ENCODE results near the gene TTN. TPM values are rescaled to one million over a fixed set of nuclear protein-coding genes. Genes with fewer than 3 reads are reported as not detected.

Gene TTN
- 2,803 TPM for total RNA-seq
- long read RNA-seq, transcript TTN-213 (6 exons, 2,116 nt): major isoform, 27 of 455 reads
- long read RNA-seq, partial matches to known transcripts: 325 of 455 reads
- long read RNA-seq, other reads (novel, unspliced or antisense): 103 of 455 reads

DNA sequence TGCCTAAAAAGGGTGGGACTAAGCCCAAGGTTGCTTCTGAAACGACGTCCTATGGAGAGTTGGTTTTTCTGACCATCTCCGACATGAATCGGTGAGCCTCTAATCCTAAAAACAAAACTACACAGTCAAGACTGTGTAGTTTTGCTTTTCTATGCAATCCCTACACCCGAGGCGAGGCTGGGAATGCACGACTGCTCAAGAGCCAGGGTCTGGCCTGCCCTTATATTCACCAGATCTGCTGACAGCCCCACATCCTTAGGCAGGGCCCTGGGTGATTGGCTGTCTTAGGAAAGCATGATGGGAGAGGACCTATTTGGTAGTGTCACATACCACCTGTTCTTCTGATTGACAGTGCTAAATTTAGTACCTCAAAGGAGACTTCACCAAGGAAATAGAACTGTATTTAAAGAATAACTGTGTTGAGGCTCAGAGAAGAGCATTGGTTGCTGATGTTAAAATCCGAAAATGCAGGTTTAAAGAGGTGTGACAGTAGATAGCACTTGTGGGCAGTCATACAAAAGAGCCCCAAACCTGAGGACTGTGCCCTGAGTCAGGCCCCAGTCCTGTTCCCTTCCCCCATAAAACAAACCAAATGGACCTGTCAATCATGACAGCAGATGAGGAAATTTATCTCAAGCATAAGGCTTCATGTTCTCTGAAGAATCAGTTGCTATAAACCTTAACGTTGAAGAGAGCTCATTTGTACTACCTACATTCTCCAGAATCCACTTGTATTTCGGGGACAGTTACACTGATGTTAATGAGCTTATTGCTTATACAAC lies at the start of gene TTN:
TSS of gene TTN (minus strand) at position 197 of the 782 bp plus-strand sequence. CDS start 2,781 bp downstream, outside the sequence.
- no peaks in the 10 kb centered on the region for H3K27me3 ChIP-seq (ENCODE audit: low read depth)
- peak within 1 kb of the TSS; percentile 94 for H3K27ac ChIP-seq (replicated peaks)
- intact Hi-C loops (cut with micrococcal nuclease): no loop called here
- TF ChIP-seq, protein P1, sequence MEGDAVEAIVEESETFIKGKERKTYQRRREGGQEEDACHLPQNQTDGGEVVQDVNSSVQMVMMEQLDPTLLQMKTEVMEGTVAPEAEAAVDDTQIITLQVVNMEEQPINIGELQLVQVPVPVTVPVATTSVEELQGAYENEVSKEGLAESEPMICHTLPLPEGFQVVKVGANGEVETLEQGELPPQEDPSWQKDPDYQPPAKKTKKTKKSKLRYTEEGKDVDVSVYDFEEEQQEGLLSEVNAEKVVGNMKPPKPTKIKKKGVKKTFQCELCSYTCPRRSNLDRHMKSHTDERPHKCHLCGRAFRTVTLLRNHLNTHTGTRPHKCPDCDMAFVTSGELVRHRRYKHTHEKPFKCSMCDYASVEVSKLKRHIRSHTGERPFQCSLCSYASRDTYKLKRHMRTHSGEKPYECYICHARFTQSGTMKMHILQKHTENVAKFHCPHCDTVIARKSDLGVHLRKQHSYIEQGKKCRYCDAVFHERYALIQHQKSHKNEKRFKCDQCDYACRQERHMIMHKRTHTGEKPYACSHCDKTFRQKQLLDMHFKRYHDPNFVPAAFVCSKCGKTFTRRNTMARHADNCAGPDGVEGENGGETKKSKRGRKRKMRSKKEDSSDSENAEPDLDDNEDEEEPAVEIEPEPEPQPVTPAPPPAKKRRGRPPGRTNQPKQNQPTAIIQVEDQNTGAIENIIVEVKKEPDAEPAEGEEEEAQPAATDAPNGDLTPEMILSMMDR (IDR thresholded peaks at IDR 0.05; ENCODE audit: borderline replicate concordance): no peak
- H3K4me1 ChIP-seq: peaks cover 9% of the 10 kb centered on the region
- no peaks in the 10 kb centered on the region for H3K9me3 ChIP-seq (replicated peaks)
- peak; percentile 66 for DNase-seq
- peaks cover 23% of the 10 kb centered on the region for H3K36me3 ChIP-seq
- H3K4me3 ChIP-seq: peak within 1 kb of the TSS; percentile 68

DNA sequence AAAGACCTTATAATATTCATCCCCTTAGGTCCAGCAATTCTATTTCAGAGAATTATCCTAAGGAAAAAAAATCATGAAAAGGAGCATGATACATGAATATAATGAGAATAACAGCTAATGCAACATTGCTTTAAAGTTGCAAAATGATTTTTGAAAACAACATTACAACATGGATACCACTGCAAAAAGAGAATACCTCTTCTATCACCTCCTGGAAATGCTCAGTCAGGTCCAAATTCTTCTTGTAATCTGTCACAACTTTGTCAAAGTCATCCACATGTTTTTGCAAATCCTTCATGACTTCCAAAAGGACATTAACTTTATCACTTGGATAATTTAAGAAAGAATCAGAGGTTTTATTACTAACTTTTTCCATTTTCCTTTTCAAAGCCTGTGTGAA lies 47.9 kb upstream of the TTN start:
- Histone ChIP-seq H3K9me3 (replicated peaks) (no peaks in the 10 kb centered on the region), H3K4me3 (no peak overlapping the region), H3K27ac (replicated peaks) (peak overlapping the region; percentile 62), H3K36me3 (peaks cover 5% of the 10 kb centered on the region), H3K4me1 (peaks cover 23% of the 10 kb centered on the region), H3K27me3 (ENCODE audit: low read depth) (no peaks in the 10 kb centered on the region)
- TF ChIP-seq, protein P1 (IDR thresholded peaks at IDR 0.05; ENCODE audit: borderline replicate concordance): no peak
- intact Hi-C loops (cut with micrococcal nuclease): no loop called here
- DNase-seq: no peak

DNA sequence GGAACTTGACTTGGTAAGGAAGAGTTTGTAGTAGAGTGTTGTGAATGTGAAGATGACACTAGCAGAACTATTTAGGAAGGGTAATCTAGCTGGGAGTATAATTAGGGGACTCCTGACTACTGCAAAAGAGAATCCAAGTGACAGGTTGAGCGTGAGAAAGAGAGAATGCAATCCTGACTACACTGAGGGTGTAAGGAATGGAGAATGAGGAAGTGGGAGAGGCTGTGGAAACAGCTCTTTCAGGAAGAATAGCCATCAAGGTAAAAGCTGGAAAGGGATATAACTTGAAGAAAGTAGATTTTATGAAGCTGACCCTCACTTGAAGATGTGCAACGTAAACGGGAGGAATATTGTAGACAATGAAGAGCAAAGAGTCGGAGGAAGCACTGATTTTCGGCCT lies 41.1 kb upstream of the TTN start:
- H3K9me3 ChIP-seq (replicated peaks): no peaks in the 10 kb centered on the region
- peaks cover 35% of the 10 kb centered on the region for H3K4me1 ChIP-seq
- no peak overlapping the region for H3K27ac ChIP-seq (replicated peaks)
- H3K4me3 ChIP-seq: no peak overlapping the region
- TF ChIP-seq, protein P1 (IDR thresholded peaks at IDR 0.05; ENCODE audit: borderline replicate concordance): no peak
- no peaks in the 10 kb centered on the region for H3K27me3 ChIP-seq (ENCODE audit: low read depth)
- no peak for DNase-seq
- H3K36me3 ChIP-seq: peaks cover 18% of the 10 kb centered on the region
- intact Hi-C loops (cut with micrococcal nuclease): no loop called here

DNA sequence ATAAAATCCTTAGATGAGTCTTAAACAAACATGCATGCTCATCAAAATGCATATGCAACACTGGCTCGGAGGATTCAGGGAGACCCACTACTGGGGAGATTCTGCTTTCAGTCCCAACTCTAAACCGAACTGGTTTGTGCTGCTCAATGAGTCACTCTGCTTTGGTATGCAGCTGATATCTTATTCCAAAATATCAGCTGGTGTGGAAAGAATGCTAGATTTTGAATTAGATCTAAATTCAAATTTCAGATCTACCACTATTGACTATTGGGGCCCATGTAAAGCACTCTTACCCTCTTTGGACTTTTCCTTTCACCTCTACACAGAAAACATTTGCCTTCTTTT lies 39.2 kb upstream of the TTN start:
- intact Hi-C loops (cut with micrococcal nuclease): no loop called here
- no peaks in the 10 kb centered on the region for H3K27me3 ChIP-seq (ENCODE audit: low read depth)
- TF ChIP-seq, protein P1 (IDR thresholded peaks at IDR 0.05; ENCODE audit: borderline replicate concordance): no peak
- H3K36me3 ChIP-seq: peaks cover 16% of the 10 kb centered on the region
- peaks cover 36% of the 10 kb centered on the region for H3K4me1 ChIP-seq
- DNase-seq: no peak
- no peak overlapping the region for H3K4me3 ChIP-seq
- H3K27ac ChIP-seq (replicated peaks): peak overlapping the region; percentile 76
- H3K9me3 ChIP-seq (replicated peaks): no peaks in the 10 kb centered on the region

DNA sequence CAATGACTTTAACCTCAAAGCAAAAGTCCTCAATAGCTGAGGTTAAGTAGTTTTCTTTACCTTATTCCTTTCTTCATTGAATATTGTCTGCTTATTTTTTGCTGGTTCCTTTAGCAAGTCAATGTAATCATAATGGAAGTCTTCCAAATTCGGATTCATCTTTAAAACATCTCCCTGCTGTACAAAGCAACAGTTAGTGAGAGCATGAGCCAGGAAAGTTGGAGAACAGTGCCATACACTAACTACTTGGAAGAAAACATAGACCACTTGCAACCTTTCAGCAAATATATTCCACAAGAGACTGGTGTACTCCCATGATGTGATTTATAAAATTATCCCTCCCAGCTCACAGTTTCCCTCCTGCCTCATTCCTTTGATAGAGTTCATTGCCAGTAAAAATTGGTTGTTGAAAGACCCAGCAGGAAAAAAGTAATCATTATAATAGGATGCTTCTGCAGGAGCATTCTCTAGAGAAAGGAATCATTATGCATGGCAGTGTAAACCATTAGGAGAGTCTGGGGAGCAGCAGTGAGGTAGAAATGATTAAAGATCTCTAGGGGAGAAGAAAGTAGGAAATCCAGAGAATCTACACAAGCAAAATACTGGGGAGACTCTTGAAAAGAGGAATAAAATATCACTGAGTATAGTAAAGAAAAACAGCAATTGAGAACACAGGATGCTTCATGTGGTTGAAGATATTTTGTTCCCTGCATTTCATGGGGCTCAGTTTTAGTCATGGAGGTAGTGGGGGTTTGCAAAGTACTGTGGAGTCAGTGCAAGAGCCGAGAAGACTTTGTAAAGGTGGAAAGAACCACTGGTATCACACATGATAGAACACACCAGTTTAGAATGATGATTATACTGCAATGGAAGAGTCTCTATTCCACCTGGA lies 38.6 kb upstream of the TTN start:
- Histone ChIP-seq H3K27ac (replicated peaks) (peak overlapping the region; percentile 76), H3K4me1 (peaks cover 36% of the 10 kb centered on the region), H3K9me3 (replicated peaks) (no peaks in the 10 kb centered on the region), H3K27me3 (ENCODE audit: low read depth) (no peaks in the 10 kb centered on the region), H3K36me3 (peaks cover 13% of the 10 kb centered on the region), H3K4me3 (no peak overlapping the region)
- TF ChIP-seq, protein P1 (IDR thresholded peaks at IDR 0.05; ENCODE audit: borderline replicate concordance): no peak
- intact Hi-C loops (cut with micrococcal nuclease): no loop called here
- DNase-seq: no peak

Data from left ventricle myocardium inferior (tissue), 1 donor.